Thymus (tissue), 2 donors: Measurements from ENCODE around the gene FAM13C. TPM values are rescaled to one million over a fixed set of nuclear protein-coding genes. Genes with fewer than 3 reads are reported as not detected.

Source experiments
- polyA plus RNA-seq: library from polyadenylated mRNA; stranded (reverse); fragments of 200-250 nt; gene quantifications from one replicate; pipeline ENCODE4 v1.2.3, GENCODE V29; 2013
- total RNA-seq: library from RNA; stranded (reverse); fragments of 120-200 nt; gene quantifications from one replicate; pipeline ENCODE4 v1.2.4, GENCODE V29; 2013
- donor health status: healthy.

FAM13C gene
- total and polyA plus RNA-seq, 2 donors: 3.7 to 3.9 TPM

Other genes with a start within 250 kb of the FAM13C start
- 0.09 TPM for gene PHYHIPL, start 185.9 kb downstream of the FAM13C start, total RNA-seq
- 1.9 TPM for gene PHYHIPL, start 185.9 kb downstream of the FAM13C start, polyA plus RNA-seq